Astrocyte of the cerebellum (primary cell): ENCODE measurements around the gene FOXQ1.
"Not testable (repeated sequence)": the region's sequence is repeated elsewhere in the genome, so short reads cannot be mapped to it uniquely, and the experiment has no call there.

Source experiments
- DNase-seq: peaks from one replicate; pipeline ENCODE4 v3.0.0-alpha.2; 2011; ENCODE audit warnings: low read depth
- H3K4me3 ChIP-seq: 2 replicates; pipeline ENCODE4 v1.5.1; 2011; ENCODE audit warnings: mild to moderate bottlenecking, low read depth, low read length, moderate library complexity
- in situ Hi-C: cut with HindIII; loops from 2 replicates; pipeline ENCODE4 v1.10.0; 2017; ENCODE audit warnings: low sequenced_read_pairs
- TF ChIP-seq, protein P1 (sequence below): IDR thresholded peaks from 2 replicates; pipeline ENCODE4 v1.5.1; 2012; ENCODE audit warnings: low read length, low read depth, moderate library complexity, mild to moderate bottlenecking; ENCODE audit errors: missing control alignments

Gene FOXQ1

GRCh38 chr6:1348675-1349074, 36.8 kb downstream of the FOXQ1 start:
- DNase-seq, result peak; percentile 33
- TF ChIP-seq, protein P1, sequence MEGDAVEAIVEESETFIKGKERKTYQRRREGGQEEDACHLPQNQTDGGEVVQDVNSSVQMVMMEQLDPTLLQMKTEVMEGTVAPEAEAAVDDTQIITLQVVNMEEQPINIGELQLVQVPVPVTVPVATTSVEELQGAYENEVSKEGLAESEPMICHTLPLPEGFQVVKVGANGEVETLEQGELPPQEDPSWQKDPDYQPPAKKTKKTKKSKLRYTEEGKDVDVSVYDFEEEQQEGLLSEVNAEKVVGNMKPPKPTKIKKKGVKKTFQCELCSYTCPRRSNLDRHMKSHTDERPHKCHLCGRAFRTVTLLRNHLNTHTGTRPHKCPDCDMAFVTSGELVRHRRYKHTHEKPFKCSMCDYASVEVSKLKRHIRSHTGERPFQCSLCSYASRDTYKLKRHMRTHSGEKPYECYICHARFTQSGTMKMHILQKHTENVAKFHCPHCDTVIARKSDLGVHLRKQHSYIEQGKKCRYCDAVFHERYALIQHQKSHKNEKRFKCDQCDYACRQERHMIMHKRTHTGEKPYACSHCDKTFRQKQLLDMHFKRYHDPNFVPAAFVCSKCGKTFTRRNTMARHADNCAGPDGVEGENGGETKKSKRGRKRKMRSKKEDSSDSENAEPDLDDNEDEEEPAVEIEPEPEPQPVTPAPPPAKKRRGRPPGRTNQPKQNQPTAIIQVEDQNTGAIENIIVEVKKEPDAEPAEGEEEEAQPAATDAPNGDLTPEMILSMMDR, result no peak
- H3K4me3 ChIP-seq, result no peak overlapping the region
- in situ Hi-C loops, result no loop called here

GRCh38 chr6:1349655-1350054, 37.8 kb downstream of the FOXQ1 start:
- TF ChIP-seq, protein P1, result no peak

GRCh38 chr6:1351381-1352008, 39.6 kb downstream of the FOXQ1 start:
- TF ChIP-seq, protein P1, result no peak
- DNase-seq, result no peak
- in situ Hi-C loops, result no loop called here
- H3K4me3 ChIP-seq, result no peak overlapping the region

More at GRCh38 chr6:1349655-1350054, 37.8 kb downstream of the FOXQ1 start:
- DNase-seq, result no peak
- in situ Hi-C loops, result no loop called here
- no peak overlapping the region for H3K4me3 ChIP-seq

GRCh38 chr6:1355068-1355467, 43.2 kb downstream of the FOXQ1 start:
- in situ Hi-C loops, DNase-seq: not testable (repeated sequence)

DNA sequence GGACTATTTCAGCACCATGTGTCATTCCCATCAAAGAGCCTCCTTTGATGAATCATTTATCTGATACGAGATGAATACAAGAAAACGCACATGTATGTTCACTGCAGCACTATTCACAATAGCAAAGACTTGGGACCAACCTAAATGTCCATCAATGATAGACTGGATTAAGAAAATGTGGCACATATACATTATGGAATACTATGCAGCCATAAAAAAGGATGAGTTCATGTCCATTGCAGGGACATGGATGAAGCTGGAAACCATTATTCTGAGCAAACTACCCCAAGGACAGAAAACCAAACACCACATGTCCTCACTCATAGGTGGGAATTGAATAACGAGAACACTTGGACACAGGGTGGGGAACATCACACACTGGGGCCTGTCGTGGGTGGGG, 49.8 kb downstream of the FOXQ1 start:
- H3K4me3 ChIP-seq, DNase-seq, in situ Hi-C loops: not testable (repeated sequence)

More at GRCh38 chr6:1355068-1355467, 43.2 kb downstream of the FOXQ1 start:
- H3K4me3 ChIP-seq, result not testable (repeated sequence)

- TF ChIP-seq, protein P1, result no peak
- no peak for DNase-seq
- in situ Hi-C loops, result no loop called here
- no peak overlapping the region for H3K4me3 ChIP-seq
Measured at GRCh38 chr6:1362643-1363042, 50.7 kb downstream of the FOXQ1 start.

DNA sequence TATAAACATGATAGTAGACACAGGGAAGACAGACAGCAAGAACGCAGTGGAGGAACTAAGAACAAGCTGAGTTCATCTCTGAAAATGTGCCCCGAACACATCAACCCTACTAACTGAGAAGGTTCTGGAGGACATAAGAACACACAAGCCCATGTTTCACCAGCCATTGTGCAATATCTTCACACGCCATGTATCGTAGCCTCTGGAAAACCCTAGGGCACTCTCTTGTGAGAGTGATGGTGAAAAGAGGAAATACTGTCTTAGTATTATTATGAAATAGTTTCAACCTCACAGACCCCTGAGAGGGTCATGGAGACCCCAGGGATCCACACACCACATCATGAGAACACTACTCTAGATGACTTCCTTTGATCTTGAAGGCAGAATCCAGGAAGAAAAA, 51.4 kb downstream of the FOXQ1 start:
- H3K4me3 ChIP-seq, result no peak overlapping the region
- in situ Hi-C loops, result no loop called here
- TF ChIP-seq, protein P1, result no peak
- no peak for DNase-seq
